MG63 (cell line): ENCODE results near the gene SESN2. TPM values are rescaled to one million over a fixed set of nuclear protein-coding genes. Genes with fewer than 3 reads are reported as not detected.

Experiments used
- DNase-seq: peaks from one replicate; pipeline ENCODE4 v3.0.0-alpha.2; 2020
- H3K27me3 ChIP-seq: fragments of 250-450 bp; sonication (Bioruptor Pico); 2 replicates; pipeline ENCODE4 v1.5.1; 2020; ENCODE audit warnings: mild to moderate bottlenecking, moderate library complexity
- H3K36me3 ChIP-seq: fragments of 250-450 bp; sonication (Bioruptor Pico); 2 replicates; pipeline ENCODE4 v1.5.1; 2020; ENCODE audit warnings: mild to moderate bottlenecking, moderate library complexity
- H3K4me3 ChIP-seq: fragments of 250-450 bp; sonication (Bioruptor Pico); 2 replicates; pipeline ENCODE4 v1.5.1; 2020; ENCODE audit warnings: mild to moderate bottlenecking, moderate library complexity
- H3K9me3 ChIP-seq: fragments of 250-450 bp; sonication (Bioruptor Pico); 2 replicates; pipeline ENCODE4 v1.5.1; 2020; ENCODE audit warnings: mild to moderate bottlenecking, moderate library complexity
- total RNA-seq: library from RNA; depleted of rRNA; stranded (reverse); fragments of >200 nt; shearing (Covaris generic); gene quantifications from 2 replicates; pipeline ENCODE4 v1.2.3, GENCODE V29; 2014; ENCODE audit warnings: low replicate concordance; rRNA removed

Gene SESN2, protein sequence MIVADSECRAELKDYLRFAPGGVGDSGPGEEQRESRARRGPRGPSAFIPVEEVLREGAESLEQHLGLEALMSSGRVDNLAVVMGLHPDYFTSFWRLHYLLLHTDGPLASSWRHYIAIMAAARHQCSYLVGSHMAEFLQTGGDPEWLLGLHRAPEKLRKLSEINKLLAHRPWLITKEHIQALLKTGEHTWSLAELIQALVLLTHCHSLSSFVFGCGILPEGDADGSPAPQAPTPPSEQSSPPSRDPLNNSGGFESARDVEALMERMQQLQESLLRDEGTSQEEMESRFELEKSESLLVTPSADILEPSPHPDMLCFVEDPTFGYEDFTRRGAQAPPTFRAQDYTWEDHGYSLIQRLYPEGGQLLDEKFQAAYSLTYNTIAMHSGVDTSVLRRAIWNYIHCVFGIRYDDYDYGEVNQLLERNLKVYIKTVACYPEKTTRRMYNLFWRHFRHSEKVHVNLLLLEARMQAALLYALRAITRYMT
- 13.4 and 19.0 TPM in 2 replicates for total RNA-seq

DNA sequence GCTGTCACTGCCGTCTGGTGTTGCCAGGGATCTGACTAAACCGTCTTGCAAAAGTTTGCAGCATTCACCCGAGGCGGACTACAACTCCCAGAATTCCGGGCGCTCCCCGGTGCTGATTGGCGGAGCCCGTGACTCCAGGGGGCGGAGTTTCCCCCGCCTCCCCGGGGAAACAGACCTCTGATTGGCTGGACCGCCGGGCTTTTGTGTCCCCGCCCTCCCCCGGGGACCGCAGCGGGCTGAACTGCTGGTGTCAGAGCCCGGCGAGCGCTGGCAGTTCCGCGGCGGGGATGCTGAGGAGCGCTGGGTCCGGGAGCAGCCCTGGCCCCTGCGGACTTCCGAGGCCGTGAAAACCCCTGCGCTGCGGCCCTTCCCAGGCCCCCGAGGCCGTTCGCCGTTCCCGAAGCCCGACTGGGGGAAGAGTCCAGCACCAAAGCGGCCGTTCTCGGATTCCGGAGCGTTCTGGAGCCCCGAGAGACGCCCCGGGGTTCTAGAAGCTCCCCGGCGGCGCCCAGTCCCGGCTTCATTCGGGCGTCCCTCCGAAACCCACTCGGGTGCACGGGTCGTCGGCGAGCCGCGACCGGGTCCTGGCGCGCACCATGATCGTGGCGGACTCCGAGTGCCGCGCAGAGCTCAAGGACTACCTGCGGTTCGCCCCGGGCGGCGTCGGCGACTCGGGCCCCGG lies at the start of gene SESN2:
SESN2 (plus strand) TSS at position 267 of the 682 bp plus-strand sequence; CDS start at position 597, 330 bp downstream.
- DNase-seq: peak; percentile 98
- Histone ChIP-seq H3K36me3 (peaks cover 9% of the 10 kb centered on the region; the same call in 1 of the 2 replicates), H3K27me3 (no peaks in the 10 kb centered on the region), H3K9me3 (no peaks in the 10 kb centered on the region), H3K4me3 (peak within 1 kb of the TSS; percentile 85)

DNA sequence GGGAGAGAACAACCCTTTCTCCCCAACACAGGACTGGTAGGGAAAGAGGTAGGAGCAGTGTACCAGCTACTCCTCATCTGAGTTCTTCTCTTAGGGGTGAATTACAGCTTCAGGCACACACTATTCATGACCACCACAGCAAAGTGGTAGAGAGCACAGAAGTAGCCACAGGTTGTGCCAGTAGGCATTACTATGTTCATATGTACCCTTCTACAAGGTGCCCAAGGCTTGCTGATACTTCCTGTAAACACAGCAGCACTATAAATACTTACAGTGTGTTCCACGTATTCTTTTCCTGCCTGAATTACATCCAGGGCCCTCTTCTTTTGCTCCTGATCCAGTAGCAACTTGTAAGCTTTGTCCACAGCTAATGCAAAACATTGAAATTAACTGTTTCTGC lies 49.6 kb upstream of the SESN2 start:
- DNase-seq: no peak
- Histone ChIP-seq H3K36me3 (peaks cover 65% of the 10 kb centered on the region), H3K9me3 (no peaks in the 10 kb centered on the region), H3K4me3 (no peak overlapping the region), H3K27me3 (no peaks in the 10 kb centered on the region)

DNA sequence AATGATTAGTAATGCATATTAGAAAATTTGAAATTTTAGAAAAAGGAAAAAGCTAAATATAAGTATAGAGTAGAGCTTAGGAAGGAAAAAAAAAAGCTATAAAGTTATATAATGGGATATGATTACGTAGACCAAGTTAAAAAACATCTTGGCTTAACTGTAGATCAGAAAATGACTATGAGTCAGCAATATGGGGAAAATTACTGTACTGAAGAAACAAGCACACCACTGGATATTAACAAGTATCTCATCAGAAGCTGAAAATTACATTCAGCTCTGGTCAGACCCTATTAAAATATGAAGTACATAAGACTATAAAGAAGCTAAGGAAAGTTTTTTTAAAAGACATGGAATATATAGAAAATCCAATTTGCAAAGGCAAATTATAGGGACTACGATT lies 46.0 kb upstream of the SESN2 start:
- no peak for DNase-seq
- peaks cover 35% of the 10 kb centered on the region for H3K36me3 ChIP-seq
- H3K9me3 ChIP-seq: no peaks in the 10 kb centered on the region
- no peaks in the 10 kb centered on the region for H3K27me3 ChIP-seq
- H3K4me3 ChIP-seq: no peak overlapping the region

DNA sequence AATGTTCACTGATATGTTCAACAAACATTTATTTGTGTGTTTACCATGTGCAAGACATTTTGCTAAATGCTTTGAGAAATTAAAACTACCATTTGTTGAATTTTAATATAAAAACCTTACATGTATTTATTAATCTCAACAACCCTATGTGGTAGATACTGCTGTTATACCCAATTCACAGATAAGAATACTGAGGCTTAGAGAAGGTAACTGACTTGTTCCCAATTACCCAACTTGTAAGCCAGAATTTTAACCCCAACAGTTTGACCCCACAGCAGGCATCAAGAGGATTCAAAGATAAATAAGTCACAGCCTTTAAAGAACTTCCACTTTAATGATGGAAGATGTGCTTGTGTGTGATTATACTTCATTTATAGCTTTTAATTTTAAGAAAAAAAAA lies 30.2 kb upstream of the SESN2 start:
- no peak overlapping the region for H3K4me3 ChIP-seq
- no peaks in the 10 kb centered on the region for H3K9me3 ChIP-seq
- peaks cover 44% of the 10 kb centered on the region for H3K36me3 ChIP-seq
- no peaks in the 10 kb centered on the region for H3K27me3 ChIP-seq
- DNase-seq: no peak

DNA sequence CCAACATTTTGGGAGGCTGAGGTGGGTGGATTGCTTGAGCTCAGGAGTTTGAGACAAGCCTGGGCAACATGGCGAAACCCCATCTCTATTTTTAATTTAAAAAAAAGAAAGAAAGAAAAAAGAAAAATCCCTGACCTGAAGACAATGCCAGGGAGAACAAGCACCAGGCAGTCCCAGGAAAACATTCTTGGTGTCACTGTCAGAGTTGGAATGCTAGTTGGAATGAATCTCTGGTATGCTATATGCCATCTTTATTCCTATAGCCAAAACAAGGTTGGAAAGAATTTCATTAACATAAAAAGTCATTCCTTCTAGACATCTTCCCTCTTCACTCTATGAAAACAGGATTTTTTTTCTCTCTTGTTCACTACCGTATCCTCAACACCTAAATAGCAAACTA lies 29.3 kb upstream of the SESN2 start:
- no peaks in the 10 kb centered on the region for H3K27me3 ChIP-seq
- H3K9me3 ChIP-seq: no peaks in the 10 kb centered on the region
- H3K36me3 ChIP-seq: peaks cover 37% of the 10 kb centered on the region
- H3K4me3 ChIP-seq: no peak overlapping the region
- DNase-seq: no peak

DNA sequence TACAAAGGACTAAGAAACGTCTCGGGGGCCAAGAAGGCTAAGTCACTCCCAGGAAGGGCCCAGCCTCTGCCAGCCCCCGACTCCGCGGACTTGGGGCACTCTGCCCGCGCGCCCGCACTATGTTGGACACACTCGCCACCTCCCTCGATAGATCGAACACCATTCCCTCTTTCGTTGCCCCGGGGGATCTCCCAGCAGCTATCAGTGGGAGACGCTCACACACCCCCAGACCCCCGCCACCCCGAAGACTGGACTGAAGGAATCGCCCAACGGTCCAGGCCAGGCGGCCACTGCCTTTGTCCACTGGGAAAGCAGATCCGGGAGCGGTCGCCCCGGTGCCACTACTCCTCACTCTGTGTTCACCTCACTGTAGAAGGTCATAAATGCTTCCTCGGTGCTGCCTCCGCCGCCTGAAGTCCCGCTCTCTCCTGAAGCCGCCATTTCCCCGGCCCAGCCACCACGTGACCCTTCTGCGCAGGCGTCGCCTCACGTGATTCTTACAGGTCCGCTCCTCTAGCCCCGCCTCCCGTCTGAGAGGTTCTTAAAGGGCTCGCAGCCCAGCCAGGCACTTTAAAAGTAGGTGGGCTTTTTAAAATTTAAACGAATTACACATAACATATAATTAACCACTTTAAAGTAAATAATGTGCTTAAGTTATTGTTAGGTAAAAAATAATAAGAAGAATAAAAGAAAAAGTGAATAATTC lies 26.6 kb upstream of the SESN2 start, which contains the start of gene DNAJC8:
DNAJC8 (minus strand) TSS at position 472 of the 706 bp plus-strand sequence; CDS start at position 441, 31 bp downstream.
- DNase-seq: peak; percentile 88
- Histone ChIP-seq H3K9me3 (no peaks in the 10 kb centered on the region), H3K27me3 (no peaks in the 10 kb centered on the region), H3K36me3 (peaks cover 26% of the 10 kb centered on the region), H3K4me3 (peak within 1 kb of the TSS; percentile 79)

DNA sequence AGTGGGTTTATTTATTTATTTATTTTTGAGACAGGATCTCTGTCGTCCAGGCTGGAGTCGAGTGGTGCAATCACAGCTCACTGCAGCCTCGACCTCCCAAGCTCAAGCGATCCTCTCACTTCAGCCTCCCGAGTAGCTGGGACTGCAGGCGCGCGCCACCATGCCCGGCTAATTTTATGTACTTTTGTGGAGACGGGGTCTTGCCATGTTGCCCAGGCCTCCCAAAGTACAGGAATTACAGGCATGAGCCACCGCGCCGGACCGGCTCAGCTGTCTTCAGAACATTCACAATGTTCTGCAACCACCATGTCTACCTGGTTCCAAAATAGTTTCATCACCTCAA lies 26.1 kb upstream of the SESN2 start:
- Histone ChIP-seq H3K4me3 (peak overlapping the region; percentile 79), H3K9me3 (no peaks in the 10 kb centered on the region), H3K36me3 (peaks cover 28% of the 10 kb centered on the region), H3K27me3 (no peaks in the 10 kb centered on the region)
- DNase-seq: no peak

DNA sequence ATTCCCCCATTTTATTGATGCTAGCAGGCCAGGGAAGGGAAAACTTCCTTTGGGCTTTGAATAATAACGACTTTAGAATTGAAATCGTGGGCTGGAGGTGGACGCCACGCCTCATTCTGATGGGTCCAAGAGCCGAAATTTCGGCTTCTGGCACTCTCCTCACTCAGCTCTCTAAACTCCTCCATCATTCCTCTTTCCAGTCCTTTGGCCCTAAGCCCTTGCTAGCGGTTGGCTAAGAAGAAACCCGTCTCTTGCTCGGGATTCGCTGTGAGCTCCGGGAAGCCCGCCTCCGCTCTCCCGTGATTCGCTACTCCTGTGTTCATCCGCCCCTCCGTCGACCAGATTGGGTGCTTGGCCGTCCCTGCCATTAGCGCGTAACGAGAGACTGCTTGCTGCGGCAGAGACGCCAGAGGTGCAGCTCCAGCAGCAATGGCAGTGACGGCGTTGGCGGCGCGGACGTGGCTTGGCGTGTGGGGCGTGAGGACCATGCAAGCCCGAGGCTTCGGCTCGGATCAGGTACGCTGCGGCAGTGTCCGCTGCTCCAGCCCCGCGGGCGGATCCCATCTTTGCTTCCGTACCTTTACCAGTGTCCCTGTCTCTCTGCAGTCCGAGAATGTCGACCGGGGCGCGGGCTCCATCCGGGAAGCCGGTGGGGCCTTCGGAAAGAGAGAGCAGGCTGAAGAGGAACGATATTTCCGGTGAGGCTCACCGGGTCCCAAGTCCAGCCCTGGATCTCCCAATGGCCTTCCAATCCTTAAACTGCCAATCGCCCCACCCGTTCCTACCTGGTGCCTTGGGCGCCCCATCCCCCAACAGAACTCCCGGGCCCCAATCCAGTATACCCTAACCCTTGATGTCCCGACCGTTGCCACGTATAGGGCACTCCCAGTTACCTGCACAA lies 23.3 kb upstream of the SESN2 start, which contains the start of gene ATP5IF1:
ATP5IF1 (plus strand) TSS at position 370 of the 901 bp plus-strand sequence; CDS start at position 430, 60 bp downstream.
- peak; percentile 97 for DNase-seq
- Histone ChIP-seq H3K4me3 (peak within 1 kb of the TSS; percentile 91), H3K27me3 (no peaks in the 10 kb centered on the region), H3K36me3 (peaks cover 9% of the 10 kb centered on the region), H3K9me3 (no peaks in the 10 kb centered on the region)

DNA sequence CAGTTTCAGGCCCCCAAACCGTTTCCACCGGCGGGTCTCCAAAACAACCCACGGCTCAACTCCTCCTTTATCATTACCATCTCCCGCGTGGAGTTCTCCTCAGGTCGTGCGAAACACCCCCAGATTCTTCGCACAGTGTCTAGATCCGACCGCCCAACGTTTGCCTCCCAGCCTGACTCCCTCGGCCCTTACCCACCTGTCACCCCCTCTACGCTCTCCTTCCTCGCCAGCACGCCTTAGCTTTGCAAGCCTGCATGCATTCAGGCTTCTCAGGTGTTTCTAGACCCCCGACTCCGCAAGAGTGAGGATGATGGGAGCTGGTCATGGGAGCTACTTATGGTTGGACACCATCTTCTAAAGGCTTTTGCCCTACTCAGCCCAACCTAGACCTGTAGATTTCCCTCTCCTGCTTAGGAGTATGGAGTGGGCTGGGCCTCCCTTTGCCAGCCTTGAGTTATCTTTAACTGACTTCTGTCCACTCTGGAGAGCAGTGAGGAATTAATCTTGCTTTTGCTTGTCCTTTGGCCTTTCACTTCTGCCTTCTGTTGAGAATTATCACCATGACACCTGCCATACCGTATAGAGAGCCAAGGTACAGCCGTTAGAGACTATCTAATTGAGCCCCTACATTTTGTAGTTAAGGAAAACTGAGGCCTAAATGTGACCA lies 22.5 kb upstream of the SESN2 start:
- Histone ChIP-seq H3K9me3 (no peaks in the 10 kb centered on the region), H3K27me3 (no peaks in the 10 kb centered on the region), H3K4me3 (peak overlapping the region; percentile 91), H3K36me3 (peaks cover 9% of the 10 kb centered on the region)
- DNase-seq: no peak

DNA sequence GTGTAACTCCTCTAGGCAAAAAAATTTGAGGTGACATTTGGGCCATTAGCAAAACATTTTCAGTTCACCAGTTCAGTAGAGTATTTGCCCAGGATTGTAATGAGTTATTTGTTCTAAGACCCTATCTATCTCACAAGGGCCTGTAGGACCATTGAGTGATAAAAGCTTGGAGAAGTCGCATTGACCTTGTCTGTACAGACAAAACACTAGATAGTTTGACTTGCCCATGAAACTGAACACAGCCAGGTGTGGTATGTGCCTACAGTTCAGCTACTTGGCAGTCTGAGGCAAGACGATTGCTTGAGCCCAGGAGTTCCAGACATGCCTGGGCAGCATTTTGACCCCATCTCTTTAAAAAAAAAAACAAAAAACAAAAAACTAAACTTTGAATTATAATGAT lies 20.3 kb upstream of the SESN2 start:
- Histone ChIP-seq H3K27me3 (no peaks in the 10 kb centered on the region), H3K4me3 (no peak overlapping the region), H3K36me3 (peaks cover 9% of the 10 kb centered on the region), H3K9me3 (no peaks in the 10 kb centered on the region)
- no peak for DNase-seq

DNA sequence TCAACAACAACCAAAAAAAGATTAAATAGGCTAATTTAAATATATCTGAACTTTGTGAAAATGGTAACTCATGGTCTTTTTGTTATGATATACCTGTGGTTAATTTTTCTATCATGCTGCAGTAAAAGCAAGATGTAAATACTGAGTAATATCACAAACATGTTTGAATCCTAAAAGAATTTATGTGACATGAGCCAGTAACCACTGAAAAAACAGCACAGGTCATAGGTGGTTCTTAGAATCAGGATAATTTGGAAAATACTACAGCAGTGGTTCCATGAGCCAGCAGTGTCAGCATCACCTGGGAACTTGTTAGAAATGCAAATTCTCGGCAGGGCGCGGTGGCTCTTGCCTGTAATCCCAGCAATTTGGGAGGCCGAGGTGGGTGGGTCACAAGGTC lies 19.3 kb upstream of the SESN2 start:
- DNase-seq: no peak
- Histone ChIP-seq H3K4me3 (no peak overlapping the region), H3K27me3 (no peaks in the 10 kb centered on the region), H3K36me3 (peaks cover 9% of the 10 kb centered on the region), H3K9me3 (no peaks in the 10 kb centered on the region)

DNA sequence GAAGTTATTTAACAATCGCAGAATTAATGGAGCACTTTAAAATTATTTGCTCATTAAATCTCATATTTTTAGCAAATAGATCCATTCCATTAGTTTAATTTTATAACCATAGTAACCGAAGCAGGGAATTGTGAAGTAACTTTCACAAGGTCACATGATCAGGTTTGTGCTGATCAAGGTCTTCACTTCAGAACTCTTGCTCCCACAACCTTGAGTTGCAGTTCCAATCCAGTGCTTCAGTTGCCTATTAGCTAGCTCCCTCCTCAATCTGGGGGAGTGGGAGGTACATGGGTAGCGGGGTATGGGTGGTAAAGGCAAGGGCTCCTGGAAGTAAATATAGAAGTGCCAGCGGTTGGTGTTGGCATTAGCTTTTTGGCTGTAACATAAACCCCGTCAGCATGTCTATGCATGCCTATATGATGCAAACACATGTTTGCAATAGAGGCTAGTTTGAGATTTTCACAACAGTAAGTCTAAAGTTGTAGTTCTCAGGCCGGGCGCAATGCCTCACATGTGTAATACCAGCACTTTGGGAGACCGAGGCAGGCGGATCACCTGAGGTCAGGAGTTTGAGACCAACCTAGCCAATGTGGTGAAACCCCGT lies 17.6 kb upstream of the SESN2 start:
- DNase-seq: no peak
- no peaks in the 10 kb centered on the region for H3K27me3 ChIP-seq
- H3K36me3 ChIP-seq: peaks cover 9% of the 10 kb centered on the region
- H3K9me3 ChIP-seq: no peaks in the 10 kb centered on the region
- H3K4me3 ChIP-seq: no peak overlapping the region

DNA sequence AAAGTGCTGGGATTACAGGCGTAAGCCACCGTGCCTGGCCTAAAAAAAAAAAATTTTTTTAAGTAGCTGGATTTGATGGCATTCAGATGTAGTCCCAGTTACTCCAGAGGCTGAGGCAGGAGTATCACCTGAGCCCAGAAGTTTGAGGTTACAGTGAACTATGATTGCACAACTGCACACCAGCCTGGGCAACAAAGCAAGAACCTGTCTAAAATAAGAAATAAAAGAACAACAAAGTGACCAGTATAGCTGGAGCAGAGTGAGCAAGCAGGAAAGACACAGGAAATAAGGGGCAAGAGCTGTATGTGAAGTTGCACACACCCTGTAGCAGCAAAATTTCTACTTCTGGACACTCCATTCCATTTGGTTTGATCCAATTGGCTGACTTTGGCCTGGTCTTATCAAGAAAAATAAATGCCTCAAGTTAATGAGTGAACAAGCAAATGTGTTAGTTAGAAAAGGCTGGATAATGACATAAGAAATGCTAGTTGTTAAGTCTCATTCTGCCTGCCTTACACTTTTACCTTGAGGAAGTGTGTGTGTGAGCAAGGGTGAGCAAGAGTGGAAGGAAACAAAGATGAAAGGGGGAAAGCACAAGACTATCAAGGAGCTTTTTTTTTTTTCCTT lies 15.5 kb upstream of the SESN2 start:
- Histone ChIP-seq H3K36me3 (no peaks in the 10 kb centered on the region; the same call in 1 of the 2 replicates), H3K9me3 (no peaks in the 10 kb centered on the region), H3K27me3 (no peaks in the 10 kb centered on the region), H3K4me3 (no peak overlapping the region)
- DNase-seq: no peak

DNA sequence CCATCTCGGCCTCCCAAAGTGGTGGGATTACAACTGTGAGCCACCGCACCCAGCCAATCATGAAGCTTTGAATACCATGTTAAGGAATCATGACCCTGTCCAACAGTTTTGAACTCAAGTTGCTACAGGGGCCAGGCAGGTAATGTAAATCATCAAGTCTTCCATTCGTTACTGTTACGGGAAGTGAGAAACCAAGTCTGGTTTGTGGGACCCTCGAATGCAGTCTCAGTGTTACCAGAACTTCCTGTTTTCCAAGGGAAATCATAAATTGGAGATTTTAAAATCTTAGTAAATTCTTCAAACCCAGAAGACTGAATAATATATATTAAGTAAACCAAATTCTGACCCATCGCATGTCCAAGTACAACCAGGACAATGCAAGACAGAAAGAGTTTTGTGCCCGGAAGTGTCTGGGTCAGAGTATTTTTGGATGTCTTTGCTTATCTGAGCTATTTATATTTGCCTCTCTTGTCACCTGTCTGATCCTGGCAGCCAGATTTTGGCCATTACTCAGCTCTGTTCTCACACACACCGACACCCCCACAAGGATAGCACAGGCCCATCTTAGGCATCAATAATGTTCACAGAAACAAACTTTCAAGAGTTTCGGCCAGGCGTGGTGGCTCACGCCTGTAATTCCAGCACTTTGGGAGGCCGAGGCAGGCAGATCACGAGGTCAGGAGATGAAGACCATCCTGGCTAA lies 14.6 kb upstream of the SESN2 start:
- no peaks in the 10 kb centered on the region for H3K9me3 ChIP-seq
- no peak for DNase-seq
- no peaks in the 10 kb centered on the region for H3K36me3 ChIP-seq
- H3K27me3 ChIP-seq: no peaks in the 10 kb centered on the region
- H3K4me3 ChIP-seq: no peak overlapping the region
